Osteoblast (primary cell): ENCODE measurements around the gene TMEM164. TPM values are rescaled to one million over a fixed set of nuclear protein-coding genes. Genes with fewer than 3 reads are reported as not detected.

Experiments
- DNase-seq: peaks from one replicate; pipeline ENCODE4 v3.0.0; 2011; ENCODE audit warnings: low spot score, mixed read lengths; ENCODE audit not compliant: insufficient read length; ENCODE audit errors: missing footprints
- H2AFZ ChIP-seq: 2 replicates; pipeline ENCODE4 v1.6.0; 2011; ENCODE audit warnings: mild to moderate bottlenecking, low read length
- H3K27ac ChIP-seq: 2 replicates; pipeline ENCODE4 v1.5.1; 2011; ENCODE audit warnings: mild to moderate bottlenecking, low read depth, low read length, moderate library complexity
- H3K27me3 ChIP-seq: 2 replicates; pipeline ENCODE4 v1.6.0; 2012; ENCODE audit warnings: mild to moderate bottlenecking, control low read depth, inconsistent platforms, low read length, moderate library complexity; ENCODE audit not compliant: insufficient read depth
- H3K36me3 ChIP-seq: 2 replicates; pipeline ENCODE4 v1.5.1; 2011; ENCODE audit warnings: mild to moderate bottlenecking, low read length, control low read depth, moderate library complexity; ENCODE audit not compliant: insufficient read depth
- H3K4me1 ChIP-seq: 2 replicates; pipeline ENCODE4 v1.5.1; 2011; ENCODE audit warnings: mild to moderate bottlenecking, low read length, control low read depth, moderate library complexity; ENCODE audit not compliant: insufficient read depth
- H3K4me2 ChIP-seq: 2 replicates; pipeline ENCODE4 v1.6.0; 2011; ENCODE audit warnings: mild to moderate bottlenecking, low read length; ENCODE audit not compliant: insufficient read depth
- H3K4me3 ChIP-seq: fragments of 200-600 bp; sonication (generic); 3 replicates; pipeline ENCODE4 v1.5.1; 2012; ENCODE audit warnings: mild to moderate bottlenecking, low read length, inconsistent platforms; ENCODE audit not compliant: insufficient read depth
- H3K79me2 ChIP-seq: 2 replicates; pipeline ENCODE4 v1.6.0; 2012; ENCODE audit warnings: mild to moderate bottlenecking, low read length, control low read depth, inconsistent platforms; ENCODE audit not compliant: insufficient read depth
- H3K9me3 ChIP-seq: 2 replicates; pipeline ENCODE4 v1.5.1; 2011; ENCODE audit warnings: low read depth, low read length, control low read depth
- H4K20me1 ChIP-seq: 2 replicates; pipeline ENCODE4 v1.6.0; 2012; ENCODE audit warnings: mild to moderate bottlenecking, low read length, control low read depth; ENCODE audit not compliant: insufficient read depth
- total RNA-seq: library from RNA; depleted of rRNA; stranded (reverse); fragments of >200 nt; gene quantifications from 2 replicates; pipeline ENCODE4 v1.2.3, GENCODE V29; 2012
- TF ChIP-seq, protein P1 (sequence below): IDR thresholded peaks from 2 replicates; pipeline ENCODE4 v1.5.1; 2011; ENCODE audit warnings: mild to moderate bottlenecking, low read depth, low read length, moderate library complexity; ENCODE audit errors: extremely low read depth

TMEM164 gene
- total RNA-seq, 1 donor, result 7.6 TPM

DNA sequence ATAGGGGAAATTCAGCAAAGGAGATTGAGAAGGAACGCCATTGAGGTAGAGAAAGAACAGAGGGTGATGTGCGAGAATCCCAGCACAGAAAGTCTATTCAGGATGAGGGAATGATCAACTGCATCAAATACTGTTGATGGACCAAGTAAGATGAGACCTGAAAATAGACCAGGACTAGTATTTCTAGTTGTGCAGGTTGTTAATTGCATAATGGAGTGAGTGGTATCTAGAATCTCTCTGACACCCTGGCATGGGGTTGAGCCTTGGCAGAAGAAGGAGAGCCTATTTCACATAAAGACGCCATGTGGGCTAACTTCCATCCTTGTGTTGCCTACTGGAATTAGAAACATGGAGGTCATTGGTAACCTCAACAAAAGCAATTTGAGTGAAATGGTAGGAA is 135.6 kb downstream of the TMEM164 start:
- H3K36me3 ChIP-seq, result no peaks in the 10 kb centered on the region
- no peak overlapping the region for H3K4me3 ChIP-seq
- H2AFZ ChIP-seq, result no peak overlapping the region
- H4K20me1 ChIP-seq, result no peaks in the 10 kb centered on the region
- H3K27me3 ChIP-seq, result peaks cover 3% of the 10 kb centered on the region
- TF ChIP-seq, protein P1, sequence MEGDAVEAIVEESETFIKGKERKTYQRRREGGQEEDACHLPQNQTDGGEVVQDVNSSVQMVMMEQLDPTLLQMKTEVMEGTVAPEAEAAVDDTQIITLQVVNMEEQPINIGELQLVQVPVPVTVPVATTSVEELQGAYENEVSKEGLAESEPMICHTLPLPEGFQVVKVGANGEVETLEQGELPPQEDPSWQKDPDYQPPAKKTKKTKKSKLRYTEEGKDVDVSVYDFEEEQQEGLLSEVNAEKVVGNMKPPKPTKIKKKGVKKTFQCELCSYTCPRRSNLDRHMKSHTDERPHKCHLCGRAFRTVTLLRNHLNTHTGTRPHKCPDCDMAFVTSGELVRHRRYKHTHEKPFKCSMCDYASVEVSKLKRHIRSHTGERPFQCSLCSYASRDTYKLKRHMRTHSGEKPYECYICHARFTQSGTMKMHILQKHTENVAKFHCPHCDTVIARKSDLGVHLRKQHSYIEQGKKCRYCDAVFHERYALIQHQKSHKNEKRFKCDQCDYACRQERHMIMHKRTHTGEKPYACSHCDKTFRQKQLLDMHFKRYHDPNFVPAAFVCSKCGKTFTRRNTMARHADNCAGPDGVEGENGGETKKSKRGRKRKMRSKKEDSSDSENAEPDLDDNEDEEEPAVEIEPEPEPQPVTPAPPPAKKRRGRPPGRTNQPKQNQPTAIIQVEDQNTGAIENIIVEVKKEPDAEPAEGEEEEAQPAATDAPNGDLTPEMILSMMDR, result no peak
- no peak overlapping the region for H3K4me2 ChIP-seq
- no peaks in the 10 kb centered on the region for H3K79me2 ChIP-seq
- no peak for DNase-seq
- no peaks in the 10 kb centered on the region for H3K9me3 ChIP-seq
- H3K4me1 ChIP-seq, result peaks cover under 1% of the 10 kb centered on the region
- H3K27ac ChIP-seq, result no peak overlapping the region

DNA sequence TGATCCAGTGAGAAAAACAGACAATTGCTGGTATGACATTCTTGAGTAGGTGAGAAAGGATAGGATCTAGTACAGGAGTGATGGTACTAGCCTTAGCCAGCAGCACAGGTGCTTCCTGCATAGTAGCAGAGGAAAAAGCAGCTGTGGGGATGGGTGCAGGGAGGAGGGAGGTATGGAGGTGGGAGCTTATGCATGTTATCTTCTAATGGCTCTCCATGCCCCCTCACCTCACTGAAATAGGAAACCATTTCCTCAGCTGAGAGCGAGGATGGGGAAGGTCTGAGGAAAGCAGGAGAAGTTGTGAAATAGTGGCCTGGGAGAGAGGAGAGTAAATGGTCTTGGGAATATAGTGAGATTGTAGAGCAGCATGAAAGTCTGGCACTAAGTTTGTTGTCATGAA is 136.3 kb downstream of the TMEM164 start:
- Histone ChIP-seq H3K27ac (no peak overlapping the region), H3K36me3 (no peaks in the 10 kb centered on the region), H3K4me3 (no peak overlapping the region), H3K9me3 (no peaks in the 10 kb centered on the region), H2AFZ (no peak overlapping the region), H3K4me2 (no peak overlapping the region), H3K79me2 (no peaks in the 10 kb centered on the region), H3K4me1 (peaks cover 5% of the 10 kb centered on the region), H4K20me1 (peaks cover 3% of the 10 kb centered on the region), H3K27me3 (peaks cover 8% of the 10 kb centered on the region)
- no peak for DNase-seq
- TF ChIP-seq, protein P1, result no peak

DNA sequence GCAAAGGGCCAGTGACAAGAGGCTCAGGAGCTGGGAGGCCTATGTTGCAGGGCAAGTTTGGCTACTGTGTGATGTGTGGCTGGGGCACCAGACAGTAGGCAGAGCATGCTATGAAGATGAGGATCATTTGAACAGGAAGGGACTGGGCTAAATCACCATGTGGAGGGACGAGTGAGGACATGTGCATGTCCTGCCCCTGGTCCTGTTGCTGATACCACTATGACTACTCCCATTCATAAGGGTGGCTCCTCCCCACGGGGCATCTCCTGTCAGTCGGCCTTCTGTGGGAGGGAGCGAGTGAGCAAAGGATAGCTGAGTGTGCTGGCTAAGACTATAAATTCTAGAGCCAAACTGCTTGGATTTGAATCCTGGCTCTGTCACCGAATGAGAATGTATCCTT is 139.2 kb downstream of the TMEM164 start:
- no peak for DNase-seq
- H3K4me2 ChIP-seq, result no peak overlapping the region
- H3K27ac ChIP-seq, result no peak overlapping the region
- TF ChIP-seq, protein P1, result no peak
- peaks cover 3% of the 10 kb centered on the region for H4K20me1 ChIP-seq
- no peaks in the 10 kb centered on the region for H3K36me3 ChIP-seq
- H3K9me3 ChIP-seq, result no peaks in the 10 kb centered on the region
- H2AFZ ChIP-seq, result no peak overlapping the region
- peaks cover 5% of the 10 kb centered on the region for H3K27me3 ChIP-seq
- H3K4me3 ChIP-seq, result no peak overlapping the region
- peaks cover 10% of the 10 kb centered on the region for H3K4me1 ChIP-seq
- no peaks in the 10 kb centered on the region for H3K79me2 ChIP-seq

DNA sequence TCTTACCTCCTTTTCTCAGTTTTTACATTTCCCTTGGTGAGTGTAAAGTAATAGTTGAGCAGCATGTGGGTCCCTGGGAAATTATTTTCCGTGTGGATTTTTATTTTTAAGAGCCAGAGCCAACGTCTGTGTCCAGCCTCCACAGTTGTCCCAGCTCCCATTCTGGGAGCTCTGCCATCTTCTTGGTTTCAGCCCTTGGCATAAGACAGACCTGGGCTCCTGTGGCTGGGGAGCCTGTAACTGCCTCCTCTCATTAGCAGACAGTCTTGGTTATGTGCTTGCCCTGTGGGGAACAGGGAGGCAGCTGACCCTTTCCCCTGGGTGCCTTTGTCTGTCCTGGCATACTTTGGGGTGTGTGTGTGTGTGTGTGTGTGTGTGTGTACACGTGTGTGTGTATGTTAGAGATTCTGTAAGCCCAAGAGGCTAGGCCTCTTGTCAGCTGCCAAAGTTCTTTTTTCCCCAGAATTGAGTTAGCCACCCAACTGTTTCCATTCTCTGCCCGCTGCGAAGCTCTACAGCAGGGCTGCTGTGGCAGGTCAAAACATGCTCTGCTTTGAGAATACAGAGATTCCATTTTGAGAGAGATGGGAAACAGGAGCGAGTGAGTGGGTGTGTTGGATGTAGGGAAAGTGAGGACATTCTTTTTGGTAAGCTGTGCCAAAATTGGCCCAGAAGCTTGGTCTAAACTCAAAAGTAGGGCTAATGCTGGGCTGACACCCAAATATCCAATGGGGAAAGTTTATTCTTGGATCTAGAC is 140.7 kb downstream of the TMEM164 start:
- Histone ChIP-seq H3K27me3 (peaks cover 8% of the 10 kb centered on the region), H2AFZ (no peak overlapping the region), H3K79me2 (no peaks in the 10 kb centered on the region), H3K36me3 (no peaks in the 10 kb centered on the region), H3K4me1 (peaks cover 10% of the 10 kb centered on the region), H3K4me2 (no peak overlapping the region), H3K4me3 (no peak overlapping the region), H3K9me3 (no peaks in the 10 kb centered on the region), H4K20me1 (peaks cover 3% of the 10 kb centered on the region), H3K27ac (no peak overlapping the region)
- DNase-seq, result no peak
- TF ChIP-seq, protein P1, result no peak
